Ovary (tissue), 9 donors: ENCODE data around the gene HYOU1. TPM values are rescaled to one million over a fixed set of nuclear protein-coding genes. Genes with fewer than 3 reads are reported as not detected.
A peak's percentile ranks its signal among the peaks of the same experiment; 100 is the strongest.
"Not testable (repeated sequence)": the region's sequence is repeated elsewhere in the genome, so short reads cannot be mapped to it uniquely, and the experiment has no call there.

Source experiments
- DNase-seq, 5 donors: peaks; one replicate each; pipeline ENCODE4 v3.0.0-alpha.2; 2019 to 2020
- H3K27ac ChIP-seq, 2 donors: fragments of 200-600 bp; one replicate each; pipeline versions ENCODE4 v1.5.1 to v1.8.0; 2019 to 2022
- H3K27me3 ChIP-seq: fragments of 200-600 bp; one replicate; pipeline ENCODE4 v1.8.0; 2022
- H3K36me3 ChIP-seq: fragments of 200-600 bp; sonication (generic); one replicate; pipeline ENCODE4 v1.5.1; 2019
- H3K4me1 ChIP-seq: one replicate; pipeline ENCODE4 v1.8.1; 2013; ENCODE audit warnings: mild to moderate bottlenecking, moderate library complexity; ENCODE audit not compliant: insufficient read depth
- H3K4me3 ChIP-seq: fragments of 200-600 bp; sonication (generic); one replicate; pipeline ENCODE4 v1.5.1; 2017
- H3K9me3 ChIP-seq, 2 donors: fragments of 200-600 bp in 1 of 2; sonication (generic) in 1 of 2; one replicate each; pipeline versions ENCODE4 v1.5.1 to v1.8.1; 2013 to 2019; ENCODE audit warnings: mild to moderate bottlenecking in 1 of 2, moderate library complexity in 1 of 2
- EP300 ChIP-seq: sonication (generic); formaldehyde crosslinking; IDR thresholded peaks from one replicate; pipeline ENCODE4 v1.6.1; 2017; ENCODE audit warnings: antibody characterized with exemption
- POLR2A ChIP-seq: fragments of 450-650 bp; IDR thresholded peaks from one replicate; pipeline ENCODE4 v1.6.1; 2017; ENCODE audit warnings: antibody characterized with exemption, mild to moderate bottlenecking, moderate library complexity
- WGBS, 3 donors: extraction: QIAGEN DNeasy Blood & Tissue Kit in 1 of 3; methylation state at CpG; one replicate each; pipeline versions ENCODE4 v1.1.5 to v1.1.7; 2013 to 2017; 5-methylcytosine and 5-hydroxymethylcytosine counted together
- intact Hi-C, 4 donors: fragments of 100-400 bp; cut with DNase I; formaldehyde crosslinking; loops; one replicate each; pipeline versions ENCODE4 v1.11.0 to v1.15.1; 2022 to 2023
- polyA plus RNA-seq, 2 donors: library from polyadenylated mRNA; stranded (reverse); fragments of 200-250 nt in 1 of 2; fragments of 350-450 nt in 1 of 2; fragmentation: Illumina TruSeq in 1 of 2; extraction: RNeasy Lipid Tissue Mini Kit (QIAGEN cat#74804) in 1 of 2; gene quantifications; one replicate each; pipeline ENCODE4 v1.2.3, GENCODE V29; 2013 to 2014
- total RNA-seq, 7 donors: library from RNA; depleted of rRNA in 2 of 7; stranded (reverse); fragments of >200 nt in 2 of 7; fragmentation: NEBNext Ultra II Directional in 3 of 7; extraction: Animal tissue kit (Norgen Biotek cat#: 25700) in 3 of 7; gene quantifications; one replicate each; pipeline versions ENCODE4 v1.1.0 to v1.2.4, GENCODE V29; 2016 to 2023
- TF ChIP-seq, protein P1 (sequence below), 3 donors: fragments of 450-650 bp in 2 of 3; fragments of 200-600 bp in 1 of 3; IDR thresholded peaks; one replicate each; pipeline versions ENCODE4 v1.5.1 to v1.8.0; 2016 to 2022; ENCODE audit warnings: antibody characterized with exemption in 3 of 3, mild to moderate bottlenecking in 1 of 3
- donor health status: DM: no; HTN: no; CAD: no; lungs with moderate emphysema.
- donor health status: DM: no; HTN: no; CAD: no.
- donor health status: Bipolar disorder and iron deficiency.
- donor health status: DM: yes; HTN: yes; CAD: no.
- donor health status: DM: no; HTN: no; CAD: no.
- donor health status: DM: yes; HTN: yes; CAD: no.

HYOU1 gene
- total and polyA plus RNA-seq, 9 donors = 26.5 to 156 (median 69.7) TPM

DNA sequence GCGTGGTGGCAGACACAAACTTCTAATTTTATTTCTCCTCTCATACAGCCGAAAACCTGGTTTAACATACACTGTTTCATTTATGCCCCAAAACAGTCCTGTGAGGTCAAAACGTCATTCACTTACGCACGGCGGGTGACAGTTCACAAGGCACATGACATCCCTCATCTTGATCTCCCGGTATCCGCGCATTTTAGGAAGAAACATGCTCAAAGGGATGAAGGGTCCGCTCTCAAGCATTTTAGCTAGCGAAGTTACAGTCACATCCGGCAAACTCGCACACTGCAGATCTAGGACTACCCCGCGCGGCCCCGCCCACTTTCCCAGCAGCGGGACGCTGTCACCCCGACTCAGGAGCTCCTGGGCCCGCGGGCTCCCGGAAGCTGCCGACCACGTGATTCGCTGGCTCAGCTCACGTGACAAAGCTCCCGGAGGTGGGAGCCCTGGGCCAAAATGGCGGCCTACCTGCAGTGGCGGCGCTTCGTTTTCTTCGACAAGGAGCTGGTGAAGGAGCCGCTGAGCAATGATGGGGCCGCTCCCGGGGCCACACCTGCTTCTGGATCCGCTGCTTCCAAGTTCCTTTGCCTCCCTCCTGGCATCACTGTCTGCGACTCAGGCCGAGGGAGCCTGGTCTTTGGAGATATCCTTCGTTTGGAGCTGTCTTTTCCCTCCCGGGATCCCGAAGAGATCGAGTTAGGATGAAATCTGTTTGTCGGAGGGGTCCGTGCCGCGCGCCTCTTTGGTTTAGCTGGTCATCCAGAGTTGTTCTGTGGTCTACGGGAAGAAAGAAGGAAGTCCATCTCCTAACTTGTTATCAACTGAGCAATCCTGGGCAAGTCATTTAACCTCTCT is 10.6 kb upstream of the HYOU1 start, which contains the start of gene VPS11:
Gene VPS11 (plus strand): TSS at position 448 of the 852 bp plus-strand sequence. CDS start 6 bp downstream, at position 454.
- Histone ChIP-seq H3K36me3 (no peaks in the 10 kb centered on the region), H3K4me1 (no peaks in the 10 kb centered on the region), H3K9me3 (no peaks in the 10 kb centered on the region), H3K27ac (peak within 1 kb of the TSS; percentile 66 to 78), H3K27me3 (no peaks in the 10 kb centered on the region), H3K4me3 (peak within 1 kb of the TSS; percentile 84)
- intact Hi-C loops = no loop called here
- 0% methylated on average over 44 to 49 of the region's 49 CpGs for WGBS, 3 donors
- TF ChIP-seq EP300 (peak; percentile 55), POLR2A (peak; percentile 57)
- TF ChIP-seq, protein P1, sequence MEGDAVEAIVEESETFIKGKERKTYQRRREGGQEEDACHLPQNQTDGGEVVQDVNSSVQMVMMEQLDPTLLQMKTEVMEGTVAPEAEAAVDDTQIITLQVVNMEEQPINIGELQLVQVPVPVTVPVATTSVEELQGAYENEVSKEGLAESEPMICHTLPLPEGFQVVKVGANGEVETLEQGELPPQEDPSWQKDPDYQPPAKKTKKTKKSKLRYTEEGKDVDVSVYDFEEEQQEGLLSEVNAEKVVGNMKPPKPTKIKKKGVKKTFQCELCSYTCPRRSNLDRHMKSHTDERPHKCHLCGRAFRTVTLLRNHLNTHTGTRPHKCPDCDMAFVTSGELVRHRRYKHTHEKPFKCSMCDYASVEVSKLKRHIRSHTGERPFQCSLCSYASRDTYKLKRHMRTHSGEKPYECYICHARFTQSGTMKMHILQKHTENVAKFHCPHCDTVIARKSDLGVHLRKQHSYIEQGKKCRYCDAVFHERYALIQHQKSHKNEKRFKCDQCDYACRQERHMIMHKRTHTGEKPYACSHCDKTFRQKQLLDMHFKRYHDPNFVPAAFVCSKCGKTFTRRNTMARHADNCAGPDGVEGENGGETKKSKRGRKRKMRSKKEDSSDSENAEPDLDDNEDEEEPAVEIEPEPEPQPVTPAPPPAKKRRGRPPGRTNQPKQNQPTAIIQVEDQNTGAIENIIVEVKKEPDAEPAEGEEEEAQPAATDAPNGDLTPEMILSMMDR (IDR thresholded peaks at IDR 0.05) = no peak
- peak; percentile 95 to 98 (median 97) for DNase-seq

DNA sequence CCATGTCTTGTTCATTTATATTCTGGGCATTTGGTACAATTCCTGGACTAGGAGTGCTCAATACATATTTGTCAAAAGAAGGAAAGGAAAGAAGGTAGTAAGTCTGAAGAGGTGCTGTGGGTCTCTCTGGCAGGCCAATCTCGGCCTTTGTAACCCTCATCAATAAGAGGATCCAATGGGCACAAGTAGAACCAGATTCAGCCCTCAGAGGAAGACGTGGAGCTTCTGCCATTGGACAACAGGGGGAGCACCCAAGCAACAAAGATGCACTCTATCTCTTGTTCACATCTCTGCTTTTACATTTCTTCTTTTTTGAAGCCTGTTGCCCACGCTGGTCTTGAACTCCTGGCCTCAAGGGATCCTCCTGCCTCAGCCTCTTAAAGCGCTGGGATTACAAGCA is 8.4 kb upstream of the HYOU1 start:
- no peak for TF ChIP-seq EP300
- TF ChIP-seq, protein P1 (IDR thresholded peaks at IDR 0.05) = no peak
- no peak overlapping the region for H3K27ac ChIP-seq
- H3K27me3 ChIP-seq = no peaks in the 10 kb centered on the region
- 72 to 74% (median 73%) methylated on average over 4 of the region's 4 CpGs for WGBS, 3 donors
- H3K4me1 ChIP-seq = no peaks in the 10 kb centered on the region
- no peaks in the 10 kb centered on the region for H3K36me3 ChIP-seq
- H3K9me3 ChIP-seq = no peaks in the 10 kb centered on the region
- intact Hi-C loops = no loop called here
- DNase-seq = no peak
- H3K4me3 ChIP-seq = no peak overlapping the region

DNA sequence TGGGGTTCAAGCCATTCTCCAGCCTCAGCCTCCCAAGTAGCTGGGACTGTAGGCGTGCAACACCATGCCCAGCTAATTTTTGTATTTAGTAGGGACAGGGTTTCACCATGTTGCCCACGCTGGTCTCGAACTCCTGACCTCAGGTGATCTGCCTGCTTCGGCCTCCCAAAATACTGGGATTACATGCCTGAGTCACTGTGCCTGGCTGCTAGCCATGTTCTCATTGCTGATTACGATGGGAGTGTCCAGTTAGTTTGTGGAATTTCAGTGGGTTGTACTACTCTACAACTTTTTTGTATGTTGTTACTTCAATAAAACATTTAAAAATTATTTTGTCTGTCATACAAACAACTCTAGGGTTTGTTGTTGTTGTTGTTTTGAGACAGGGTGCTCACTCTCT is 5.8 kb upstream of the HYOU1 start:
- no peak overlapping the region for H3K27ac ChIP-seq
- peak in 4 of 5 donors; percentile 57 to 72 (median 60) for DNase-seq
- no peaks in the 10 kb centered on the region for H3K9me3 ChIP-seq
- WGBS, 3 donors = 31 to 41% (median 40%) methylated on average over 5 of the region's 5 CpGs
- no peaks in the 10 kb centered on the region for H3K4me1 ChIP-seq
- no peak for TF ChIP-seq EP300
- TF ChIP-seq POLR2A = no peak
- TF ChIP-seq, protein P1 (IDR thresholded peaks at IDR 0.05) = no peak
- intact Hi-C loops = no loop called here
- no peaks in the 10 kb centered on the region for H3K27me3 ChIP-seq
- no peak overlapping the region for H3K4me3 ChIP-seq
- no peaks in the 10 kb centered on the region for H3K36me3 ChIP-seq

- no peak overlapping the region for H3K4me3 ChIP-seq
- no peaks in the 10 kb centered on the region for H3K36me3 ChIP-seq
- H3K9me3 ChIP-seq = no peaks in the 10 kb centered on the region
- H3K27ac ChIP-seq = no peak overlapping the region
- no peaks in the 10 kb centered on the region for H3K4me1 ChIP-seq
- no peak for DNase-seq
- intact Hi-C loops = no loop called here
- TF ChIP-seq, protein P1 (IDR thresholded peaks at IDR 0.05) = no peak
- TF ChIP-seq EP300 = no peak
- WGBS, 3 donors = 92 to 97% (median 96%) methylated on average over 3 of the region's 3 CpGs
- H3K27me3 ChIP-seq = no peaks in the 10 kb centered on the region
These were observed 4.3 kb upstream of the HYOU1 start for GRCh38 chr11:119061256-119061655.

- H3K4me3 ChIP-seq, intact Hi-C loops, H3K36me3 ChIP-seq, H3K4me1 ChIP-seq, H3K27ac ChIP-seq, DNase-seq, H3K9me3 ChIP-seq, H3K27me3 ChIP-seq: not testable (repeated sequence)
- 86 to 93% (median 87%) methylated on average over 16 to 29 of the region's 35 CpGs for WGBS, 3 donors
These were observed 2.1 kb upstream of the HYOU1 start for GRCh38 chr11:119059128-119059527.
